Effector memory CD8-positive, alpha-beta T cell (primary cell): ENCODE measurements around the gene RILP.
A peak's percentile ranks its signal among the peaks of the same experiment; 100 is the strongest.

Experiments
- ATAC-seq: fragments of 150-1000 bp; cut with Tn5 transposase; replicated peaks from 2 replicates; pipeline ENCODE4 v1.10.0; 2021; ENCODE audit warnings: mild to moderate bottlenecking, moderate library complexity
- DNase-seq, 3 experiments: peaks; one replicate each; pipeline ENCODE4 v3.0.0; 2021
- H3K27ac Mint-ChIP-seq, 2 donors: one replicate each; pipeline ENCODE4 v1.8.0; 2022; ENCODE audit warnings: mild to moderate bottlenecking in 2 of 2, mixed read lengths in 2 of 2, moderate library complexity in 2 of 2
- H3K27me3 Mint-ChIP-seq, 2 donors: one replicate each; pipeline ENCODE4 v1.8.0; 2022; ENCODE audit warnings: mixed read lengths in 2 of 2
- H3K36me3 Mint-ChIP-seq: one replicate; pipeline ENCODE4 v1.8.0; 2022; ENCODE audit warnings: mild to moderate bottlenecking, moderate library complexity, mixed read lengths; ENCODE audit not compliant: insufficient read depth
- H3K4me1 Mint-ChIP-seq, 2 donors: one replicate each; pipeline ENCODE4 v1.8.0; 2022; ENCODE audit warnings: low read depth in 2 of 2, mixed read lengths in 2 of 2
- H3K4me3 Mint-ChIP-seq, 2 donors: one replicate each; pipeline ENCODE4 v1.8.0; 2022; ENCODE audit warnings: mild to moderate bottlenecking in 2 of 2, mixed read lengths in 2 of 2, moderate library complexity in 2 of 2
- H3K9me3 Mint-ChIP-seq, 2 donors: one replicate each; pipeline ENCODE4 v1.8.0; 2022; ENCODE audit warnings: mixed read lengths in 2 of 2

The RILP gene

GRCh38 chr17:1643999-1644492, 5.6 kb downstream of the RILP start:
- ATAC-seq (no peak), DNase-seq (no peak)
- peak overlapping the region; percentile 80 to 92 for H3K4me3 Mint-ChIP-seq
- no peaks in the 10 kb centered on the region for H3K27me3 Mint-ChIP-seq
- H3K4me1 Mint-ChIP-seq = peaks cover 18 to 22% of the 10 kb centered on the region in 2 donors
- H3K27ac Mint-ChIP-seq = peak overlapping the region in 1 of 2 donors; percentile 90
- H3K9me3 Mint-ChIP-seq = no peaks in the 10 kb centered on the region
- H3K36me3 Mint-ChIP-seq = peaks cover 11% of the 10 kb centered on the region

GRCh38 chr17:1643293-1643998, 6.2 kb downstream of the RILP start:
- peaks cover 11% of the 10 kb centered on the region for H3K36me3 Mint-ChIP-seq
- no peaks in the 10 kb centered on the region for H3K9me3 Mint-ChIP-seq
- no peak overlapping the region for H3K27ac Mint-ChIP-seq
- no peaks in the 10 kb centered on the region for H3K27me3 Mint-ChIP-seq
- peaks cover 18 to 22% of the 10 kb centered on the region in 2 donors for H3K4me1 Mint-ChIP-seq
- peak overlapping the region; percentile 80 to 92 for H3K4me3 Mint-ChIP-seq
- DNase-seq (peak; percentile 50 to 59 (median 54)), ATAC-seq (peak; percentile 74)

- Mint-ChIP-seq H3K9me3 (no peaks in the 10 kb centered on the region), H3K27me3 (no peaks in the 10 kb centered on the region), H3K4me3 (no peak overlapping the region), H3K27ac (no peak overlapping the region), H3K36me3 (peaks cover 11% of the 10 kb centered on the region), H3K4me1 (peaks cover 12 to 18% of the 10 kb centered on the region in 2 donors)
- DNase-seq (no peak), ATAC-seq (no peak)
Observed at GRCh38 chr17:1641065-1641403, 8.6 kb downstream of the RILP start.

GRCh38 chr17:1640329-1641064, 9.2 kb downstream of the RILP start:
- H3K9me3 Mint-ChIP-seq = no peaks in the 10 kb centered on the region
- H3K4me1 Mint-ChIP-seq = peaks cover 8 to 14% of the 10 kb centered on the region in 2 donors
- DNase-seq (no peak), ATAC-seq (no peak)
- H3K27ac Mint-ChIP-seq = no peak overlapping the region
- H3K27me3 Mint-ChIP-seq = no peaks in the 10 kb centered on the region
- H3K4me3 Mint-ChIP-seq = no peak overlapping the region
- peaks cover 11% of the 10 kb centered on the region for H3K36me3 Mint-ChIP-seq

GRCh38 chr17:1639549-1640180, 10.0 kb downstream of the RILP start:
- DNase-seq (no peak), ATAC-seq (no peak)
- peaks cover 11% of the 10 kb centered on the region for H3K36me3 Mint-ChIP-seq
- H3K4me3 Mint-ChIP-seq = no peak overlapping the region
- H3K4me1 Mint-ChIP-seq = peaks cover 7 to 10% of the 10 kb centered on the region in 2 donors
- H3K27ac Mint-ChIP-seq = peak overlapping the region in 1 of 2 donors; percentile 67
- no peaks in the 10 kb centered on the region for H3K27me3 Mint-ChIP-seq
- H3K9me3 Mint-ChIP-seq = no peaks in the 10 kb centered on the region

GRCh38 chr17:1638624-1639300, 10.9 kb downstream of the RILP start:
- Mint-ChIP-seq H3K9me3 (no peaks in the 10 kb centered on the region), H3K4me3 (no peak overlapping the region), H3K27ac (peak overlapping the region in 1 of 2 donors; percentile 67), H3K27me3 (no peaks in the 10 kb centered on the region), H3K36me3 (peaks cover 6% of the 10 kb centered on the region), H3K4me1 (peaks cover 0 to 2% of the 10 kb centered on the region in 2 donors)
- no peak for ATAC-seq
- DNase-seq = no peak

GRCh38 chr17:1638171-1638590, 11.5 kb downstream of the RILP start:
- H3K4me1 Mint-ChIP-seq = peaks cover 0 to 2% of the 10 kb centered on the region in 2 donors
- no peak overlapping the region for H3K27ac Mint-ChIP-seq
- no peak for ATAC-seq
- no peak overlapping the region for H3K4me3 Mint-ChIP-seq
- H3K36me3 Mint-ChIP-seq = peaks cover 6% of the 10 kb centered on the region
- no peaks in the 10 kb centered on the region for H3K27me3 Mint-ChIP-seq
- DNase-seq = no peak
- no peaks in the 10 kb centered on the region for H3K9me3 Mint-ChIP-seq

GRCh38 chr17:1636732-1637285, 12.9 kb downstream of the RILP start:
- H3K9me3 Mint-ChIP-seq = no peaks in the 10 kb centered on the region
- no peaks in the 10 kb centered on the region for H3K36me3 Mint-ChIP-seq
- DNase-seq = no peak
- no peak for ATAC-seq
- H3K4me1 Mint-ChIP-seq = peaks cover 0 to 2% of the 10 kb centered on the region in 2 donors
- H3K4me3 Mint-ChIP-seq = no peak overlapping the region
- no peak overlapping the region for H3K27ac Mint-ChIP-seq
- H3K27me3 Mint-ChIP-seq = no peaks in the 10 kb centered on the region

GRCh38 chr17:1635675-1636465, 13.8 kb downstream of the RILP start:
- Mint-ChIP-seq H3K36me3 (no peaks in the 10 kb centered on the region), H3K4me3 (no peak overlapping the region), H3K4me1 (peaks cover 0 to under 1% of the 10 kb centered on the region in 2 donors), H3K27ac (no peak overlapping the region), H3K9me3 (no peaks in the 10 kb centered on the region), H3K27me3 (no peaks in the 10 kb centered on the region)
- no peak for ATAC-seq
- no peak for DNase-seq

GRCh38 chr17:1634841-1635650, 14.6 kb downstream of the RILP start:
- H3K27me3 Mint-ChIP-seq = no peaks in the 10 kb centered on the region
- H3K27ac Mint-ChIP-seq = no peak overlapping the region
- peaks cover 3% of the 10 kb centered on the region for H3K36me3 Mint-ChIP-seq

GRCh38 chr17:1630662-1631061, 19.0 kb downstream of the RILP start:
- no peak for ATAC-seq
- Mint-ChIP-seq H3K4me1 (peaks cover 10 to 14% of the 10 kb centered on the region in 2 donors), H3K27me3 (peaks cover 6 to 16% of the 10 kb centered on the region in 2 donors), H3K9me3 (no peaks in the 10 kb centered on the region), H3K36me3 (peaks cover 19% of the 10 kb centered on the region), H3K4me3 (peak overlapping the region; percentile 79 to 100), H3K27ac (peak overlapping the region; percentile 65 to 98)
- no peak for DNase-seq

More at GRCh38 chr17:1634841-1635650, 14.6 kb downstream of the RILP start:
- ATAC-seq = no peak
- Mint-ChIP-seq H3K4me3 (no peak overlapping the region), H3K4me1 (peaks cover 2 to 3% of the 10 kb centered on the region in 2 donors), H3K9me3 (no peaks in the 10 kb centered on the region)
- no peak for DNase-seq
